ENCODE measurements around the gene OR9Q1. TPM values are rescaled to one million over a fixed set of nuclear protein-coding genes. Genes with fewer than 3 reads are reported as not detected.

OR9Q1 gene
- total and polyA plus RNA-seq, 2 of the 8 experiments (the other 6 are each of a cell fraction or from before 2014, with no cell fraction given) = not detected

- ChIA-PET CTCF (ENCODE audit: partially characterized antibody) (interaction anchor here (0.5 to 1.4 kb wide), 3 partner anchors 11 to 51 kb away, joined by 3 to 5 read pairs (median 3); no protein-coding TSS in a partner anchor), POLR2A (ENCODE audit: partially characterized antibody) (interaction anchor here (0.6 kb wide), 1 partner anchor 434 kb away, joined by 3 read pairs; no protein-coding TSS in a partner anchor)
- DNase-seq (ENCODE audit: low read depth in 1 of 2, low spot score in 2 of 2) (no peak), FAIRE-seq (no peak)
- Histone ChIP-seq H3K79me1 (ENCODE audit: low read depth, low read length) (no peaks in the 10 kb centered on the region), H4K20me1 (replicated peaks in 1 of 2; ENCODE audit: control insufficient read depth in 1 of 2, insufficient read depth in 2 of 2, low read length in 2 of 2) (no peaks in the 10 kb centered on the region), H2AK5ac (ENCODE audit: low read depth, low read length) (no peak within 1 kb of the TSS), H3K56ac (replicated peaks; ENCODE audit: insufficient read length, low read depth, low read length) (no peak within 1 kb of the TSS), H3K4me1 (replicated peaks in 1 of 4; ENCODE audit: control insufficient read depth in 3 of 4, insufficient read depth in 4 of 4, low read length in 3 of 4) (no peaks in the 10 kb centered on the region), H2BK20ac (ENCODE audit: low read length) (no peak within 1 kb of the TSS), H3K79me2 (ENCODE audit: control insufficient read depth in 1 of 2, insufficient read depth in 2 of 2, low read length in 2 of 2) (no peaks in the 10 kb centered on the region), H2BK5ac (ENCODE audit: low read depth, low read length) (no peak within 1 kb of the TSS), H3K9me3 (ENCODE audit: insufficient read depth in 2 of 2, low read depth in 1 of 2, low read length in 1 of 2) (no peaks in the 10 kb centered on the region), H3K27ac (ENCODE audit: low read depth, low read length) (no peak within 1 kb of the TSS), H3K23ac (ENCODE audit: insufficient read length) (no peak within 1 kb of the TSS), H3K27me3 (replicated peaks in 1 of 4; ENCODE audit: control insufficient read depth in 3 of 4, extremely low read depth in 1 of 4, insufficient read depth in 3 of 4, low read length in 3 of 4) (no peaks in the 10 kb centered on the region), H3K23me2 (ENCODE audit: low read depth, low read length) (0 out of 2 replicates have a peak, but pooled peaks cover 2% of the 10 kb centered on the region), H2AFZ (ENCODE audit: low read length) (no peak within 1 kb of the TSS), H2BK120ac (replicated peaks; ENCODE audit: low read depth, low read length) (no peak within 1 kb of the TSS), H2BK12ac (ENCODE audit: low read depth, low read length) (no peak within 1 kb of the TSS), H4K5ac (ENCODE audit: insufficient read length, low read depth, low read length) (no peak within 1 kb of the TSS), H3K36me3 (ENCODE audit: control insufficient read depth in 2 of 4, insufficient read depth in 4 of 4, low read length in 3 of 4) (no peaks in the 10 kb centered on the region), H3K18ac (ENCODE audit: extremely low read depth, low read length) (no peak within 1 kb of the TSS), H3K4ac (replicated peaks; ENCODE audit: insufficient read length, low read depth, low read length) (no peak within 1 kb of the TSS), H2BK15ac (ENCODE audit: low read length) (no peak within 1 kb of the TSS), H3K9ac (replicated peaks in 1 of 4; ENCODE audit: extremely low read depth in 1 of 4, low read depth in 3 of 4, low read length in 3 of 4) (no peak within 1 kb of the TSS), H3K4me3 (ENCODE audit: extremely low read depth in 1 of 4, insufficient read depth in 2 of 4, low read depth in 3 of 4, low read length in 4 of 4) (no peak within 1 kb of the TSS), H4K91ac (replicated peaks; ENCODE audit: insufficient read length, low read length) (no peak within 1 kb of the TSS), H4K8ac (ENCODE audit: extremely low read depth, insufficient read depth, low read length) (no peak within 1 kb of the TSS), H3K4me2 (ENCODE audit: insufficient read depth in 1 of 2, low read depth in 2 of 2, low read length in 2 of 2) (no peak within 1 kb of the TSS), H3K14ac (ENCODE audit: insufficient read length) (no peak within 1 kb of the TSS)
- TF ChIP-seq JUN (IDR thresholded peaks at IDR 0.05; ENCODE audit: low read depth, low read length) (no peak), ZNF274 (IDR thresholded peaks at IDR 0.05; ENCODE audit: borderline replicate concordance, extremely low read depth, low read length) (no peak), BCL11A (IDR thresholded peaks at IDR 0.05; ENCODE audit: low read depth in 2 of 2, low read length in 2 of 2) (no peak), HDAC6 (IDR thresholded peaks at IDR 0.05; ENCODE audit: low read depth, low read length) (no peak)
These were observed 7.0 kb downstream of the OR9Q1 start, which contains the start of gene OR6Q1 for GRCh38 chr11:58030653-58031052. Gene OR6Q1, plus strand, starts transcription at chr11:58030953. Its CDS starts 0 bp downstream, at chr11:58030953.
